ENCODE data around the gene POU2F1.

POU2F1 gene

DNA sequence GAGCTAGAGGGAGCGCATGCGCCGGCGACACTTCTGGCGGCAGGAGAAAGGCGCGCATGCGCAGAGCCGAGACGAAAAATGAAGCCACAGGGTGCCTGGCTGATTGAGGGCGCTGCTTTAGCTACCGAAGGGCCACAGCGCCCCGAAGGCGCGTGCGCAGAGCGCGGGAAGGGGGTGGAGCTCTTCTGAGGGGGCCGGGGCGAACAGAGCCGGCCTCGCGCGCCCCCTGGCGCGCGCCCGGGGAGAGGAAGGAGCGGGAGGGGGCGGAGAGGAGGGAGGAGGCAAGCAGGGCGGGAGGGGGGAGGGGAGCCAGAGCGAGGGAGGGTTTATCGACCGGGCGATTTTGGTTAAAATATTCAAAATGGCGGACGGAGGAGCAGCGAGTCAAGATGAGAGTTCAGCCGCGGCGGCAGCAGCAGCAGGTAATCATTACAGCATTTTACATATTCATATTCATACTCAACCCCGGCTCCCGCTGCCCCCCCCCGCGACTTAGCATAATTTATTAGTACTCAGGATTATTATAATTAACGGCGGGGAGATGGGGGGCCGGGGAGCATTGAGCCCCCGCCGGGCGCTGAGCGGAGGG lies at the start of gene POU2F1:
TSS of gene POU2F1 (plus strand) at position 350 of the 589 bp plus-strand sequence. CDS start at position 362, 12 bp downstream.
- peak; percentile 99 for DNase-seq (ENCODE audit: low read depth)

DNA sequence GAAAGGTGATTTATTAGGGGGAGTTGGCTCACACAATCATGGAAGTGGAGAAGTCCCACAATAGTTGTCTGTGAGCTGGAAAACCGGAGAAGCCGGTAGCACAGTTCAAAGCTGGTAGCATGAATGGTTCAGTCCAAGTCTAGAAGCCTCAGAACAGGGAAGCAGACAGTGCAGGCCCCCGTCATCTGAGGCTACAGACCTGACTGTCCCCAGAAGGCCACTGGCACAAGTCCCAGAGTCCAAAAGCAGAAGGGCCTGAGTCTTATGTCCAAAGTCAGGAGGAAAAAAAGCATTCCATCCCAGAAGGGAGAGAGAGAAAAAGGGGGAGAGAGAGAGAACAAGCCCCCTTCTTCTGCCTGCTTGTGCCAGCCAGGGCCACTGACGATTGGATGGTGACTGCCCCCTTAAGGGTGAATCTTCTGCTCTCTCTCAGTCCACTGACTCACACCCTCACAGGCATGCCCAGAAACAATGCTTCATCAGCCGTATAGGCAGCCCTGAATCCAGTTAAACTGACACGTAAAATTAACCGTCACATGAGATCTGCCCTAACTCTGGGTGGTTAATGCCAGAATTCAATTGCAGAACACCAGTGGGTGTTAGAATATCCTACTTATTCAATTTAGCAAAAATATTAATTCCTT lies 49.3 kb upstream of the POU2F1 start:
- DNase-seq (ENCODE audit: low read depth) = no peak

DNA sequence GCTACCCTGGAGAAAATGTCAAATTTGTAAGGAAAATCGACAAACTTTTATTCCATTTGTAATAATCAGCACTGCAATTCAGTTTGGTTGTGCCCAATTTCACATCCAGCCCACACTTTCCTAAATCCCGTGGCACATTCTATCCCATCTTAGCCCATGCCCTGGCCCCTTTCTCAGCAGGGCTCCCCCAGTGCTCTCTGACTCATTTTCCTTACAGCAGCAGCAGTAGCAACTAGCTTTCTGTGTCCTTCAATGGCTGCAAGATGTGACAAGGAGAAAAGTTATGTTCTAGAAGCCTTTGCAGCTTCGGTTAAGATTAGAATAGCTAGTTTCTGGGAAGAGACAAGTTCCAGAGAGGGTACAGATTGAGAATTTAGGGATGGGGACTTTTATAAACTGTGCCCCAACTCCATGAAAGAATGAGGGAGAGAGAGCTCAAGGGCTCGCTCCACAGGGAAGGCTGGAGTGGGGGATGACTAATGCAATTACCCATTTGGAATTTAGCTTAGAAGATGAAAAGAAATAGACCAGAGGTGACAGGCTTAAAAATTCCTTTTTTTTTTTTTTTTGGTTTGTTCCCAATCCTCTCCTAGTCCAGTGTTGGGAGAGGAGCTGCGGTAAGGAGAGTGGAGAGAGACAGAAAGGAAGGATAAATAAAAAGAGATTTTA lies 47.0 kb upstream of the POU2F1 start:
- DNase-seq (ENCODE audit: low read depth) = no peak

DNA sequence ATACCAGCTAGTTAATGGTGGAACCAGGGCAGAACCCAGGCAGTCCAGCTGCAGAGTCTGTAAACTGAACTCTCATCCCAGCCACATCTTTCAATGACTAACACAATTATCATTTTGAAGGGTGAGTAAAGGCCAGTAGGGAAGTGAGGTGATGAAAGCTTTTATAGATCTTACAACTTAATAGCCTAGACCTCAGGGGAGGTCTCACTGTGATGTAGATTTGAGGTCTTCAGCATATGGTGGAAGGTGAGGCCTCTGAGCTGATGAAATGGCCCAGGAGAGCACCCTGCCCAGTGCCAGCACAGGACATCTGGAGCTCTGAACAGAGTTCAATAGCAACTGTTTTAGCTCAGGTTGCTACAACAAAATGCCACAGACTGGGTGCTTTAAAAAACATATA lies 44.8 kb upstream of the POU2F1 start:
- DNase-seq (ENCODE audit: low read depth) = no peak

DNA sequence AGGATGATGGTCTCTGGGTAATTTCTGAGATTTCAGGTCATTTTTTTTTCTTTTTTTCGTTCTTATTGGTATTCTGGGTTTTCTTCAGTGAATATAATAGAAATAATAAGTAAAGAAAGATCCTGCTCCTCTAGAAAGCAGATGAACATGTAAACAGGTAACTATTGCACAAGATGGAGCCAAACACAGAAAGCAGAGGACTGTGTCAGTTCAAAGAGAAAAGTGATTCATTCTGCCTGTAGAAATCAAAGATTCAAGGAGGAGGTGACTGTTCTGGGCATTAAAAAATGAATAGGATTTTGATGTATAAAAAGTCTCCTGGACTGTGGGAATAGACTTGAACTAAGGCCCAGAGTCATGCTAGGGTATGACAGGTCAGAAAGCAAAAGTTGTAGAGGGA lies 41.9 kb upstream of the POU2F1 start:
- no peak for DNase-seq (ENCODE audit: low read depth)

DNA sequence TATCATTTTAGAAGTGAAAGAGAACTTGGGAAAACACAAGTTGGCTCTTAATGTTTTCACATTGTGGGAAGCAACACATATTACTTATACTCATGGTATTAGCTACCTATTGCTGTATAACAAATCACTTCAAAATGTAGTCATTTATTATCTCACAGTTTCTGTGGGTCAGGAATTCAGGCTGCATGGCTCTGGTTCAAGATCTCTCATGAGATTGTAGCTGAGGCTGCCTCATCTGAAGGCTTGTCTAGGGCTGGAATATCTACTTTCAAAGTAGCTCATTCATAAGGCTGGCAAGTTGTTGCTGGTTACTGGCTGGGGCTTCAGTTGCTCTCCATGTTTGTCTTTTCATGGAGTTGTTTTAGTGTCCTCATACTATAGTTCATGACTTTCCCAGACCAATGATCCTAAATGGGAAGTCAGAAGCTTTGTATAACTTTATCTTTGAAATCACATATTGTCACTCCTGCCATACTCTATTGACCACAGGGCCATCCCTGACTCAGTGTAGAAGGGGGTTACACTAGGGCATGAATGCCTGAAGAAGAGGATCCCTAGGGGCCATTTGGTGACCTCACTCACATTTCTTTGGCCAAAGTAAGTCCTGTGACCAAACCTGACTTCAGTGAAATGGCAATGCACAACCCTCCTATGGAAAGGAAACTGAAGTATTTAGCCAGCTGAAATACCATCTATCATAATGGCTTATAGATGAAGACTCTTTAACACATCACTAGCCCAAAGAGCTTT lies 37.9 kb upstream of the POU2F1 start:
- no peak for DNase-seq (ENCODE audit: low read depth)

DNA sequence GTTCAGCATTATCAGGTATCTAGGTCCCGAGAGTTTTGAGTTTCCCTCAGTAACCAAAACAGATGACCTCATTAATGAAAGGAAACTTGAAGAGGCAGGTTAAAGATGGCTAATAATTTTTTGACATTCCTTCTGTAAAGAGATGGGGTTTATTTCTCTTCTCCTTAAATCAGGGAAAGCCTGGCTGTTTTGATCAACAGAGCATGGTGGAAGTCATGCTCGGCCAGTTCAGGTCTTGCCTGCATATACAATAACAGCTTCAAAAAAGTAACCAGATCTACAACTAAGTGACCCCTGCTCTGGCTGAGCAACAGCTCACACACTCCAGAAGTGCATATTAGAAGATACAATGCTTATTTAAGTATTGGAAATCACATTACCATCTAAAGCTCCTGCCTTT lies 36.6 kb upstream of the POU2F1 start:
- no peak for DNase-seq (ENCODE audit: low read depth)

DNA sequence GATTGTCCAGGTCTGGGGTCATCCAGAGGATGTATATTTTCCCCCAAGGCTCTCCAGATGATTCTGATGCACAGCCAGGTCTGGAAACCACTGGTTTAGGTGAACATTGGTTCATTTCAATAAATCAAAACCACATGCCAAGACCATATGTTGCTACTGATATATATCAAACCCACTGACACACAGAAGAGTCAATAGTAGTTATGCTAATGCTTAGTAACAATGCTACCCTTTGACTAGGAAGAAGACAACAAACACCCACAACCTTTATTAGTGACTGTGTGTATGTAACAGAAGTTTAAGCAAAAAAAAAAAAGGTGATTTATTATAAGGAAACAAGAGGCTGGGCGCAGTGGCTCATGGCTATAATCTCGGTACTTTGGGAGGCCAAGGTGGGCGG lies 35.6 kb upstream of the POU2F1 start:
- DNase-seq (ENCODE audit: low read depth) = no peak

DNA sequence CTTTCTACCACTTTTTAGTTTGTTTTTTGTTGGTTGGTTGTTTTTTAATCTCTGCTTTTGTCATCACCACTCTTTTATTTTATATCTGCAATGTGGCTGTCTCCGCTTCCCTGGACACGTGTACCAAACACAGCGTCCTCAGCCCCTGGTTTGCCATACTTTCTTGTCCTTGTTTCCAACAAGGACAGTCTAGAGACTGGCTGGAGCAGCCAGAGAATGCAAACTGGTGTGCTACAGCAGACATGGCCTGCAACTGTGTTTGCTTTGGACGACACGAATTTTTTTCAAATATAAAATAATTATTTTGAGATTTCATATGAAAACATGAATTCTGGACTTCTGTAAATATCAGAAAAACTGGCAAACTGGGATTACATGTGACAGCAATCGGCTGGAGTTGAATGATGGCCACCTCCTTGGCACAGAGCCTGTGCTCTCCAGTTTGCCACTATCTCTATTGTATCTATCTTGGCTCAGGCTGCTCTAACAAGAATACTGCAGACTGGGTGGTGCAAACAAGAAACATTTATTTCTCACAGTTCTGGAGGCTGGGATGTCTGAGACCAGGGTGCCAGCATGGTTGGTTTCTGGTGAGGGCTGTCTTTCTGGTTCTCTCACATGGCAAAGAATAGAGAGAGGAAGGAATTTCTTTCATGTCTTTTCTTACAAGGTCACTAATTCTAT lies 34.6 kb upstream of the POU2F1 start:
- no peak for DNase-seq (ENCODE audit: low read depth)

DNA sequence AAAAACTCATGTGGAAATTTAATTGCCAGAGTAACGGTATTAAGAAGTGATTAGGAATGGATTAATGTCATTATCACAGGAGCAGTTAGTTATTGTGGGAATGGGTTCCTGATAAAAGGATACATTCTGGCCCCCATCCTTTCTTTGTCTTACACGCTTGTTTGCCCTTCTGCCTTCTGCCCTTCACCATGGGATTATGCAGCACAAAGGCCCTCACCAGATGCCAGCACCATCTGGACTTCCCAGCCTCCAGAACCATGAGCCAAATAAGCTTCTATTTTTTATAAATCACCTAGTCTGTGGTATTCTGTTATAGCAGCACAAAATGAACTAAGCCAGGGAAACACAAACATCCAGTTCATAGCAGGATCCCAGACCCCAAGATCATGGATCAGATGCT lies 33.9 kb upstream of the POU2F1 start:
- DNase-seq (ENCODE audit: low read depth) = no peak

DNA sequence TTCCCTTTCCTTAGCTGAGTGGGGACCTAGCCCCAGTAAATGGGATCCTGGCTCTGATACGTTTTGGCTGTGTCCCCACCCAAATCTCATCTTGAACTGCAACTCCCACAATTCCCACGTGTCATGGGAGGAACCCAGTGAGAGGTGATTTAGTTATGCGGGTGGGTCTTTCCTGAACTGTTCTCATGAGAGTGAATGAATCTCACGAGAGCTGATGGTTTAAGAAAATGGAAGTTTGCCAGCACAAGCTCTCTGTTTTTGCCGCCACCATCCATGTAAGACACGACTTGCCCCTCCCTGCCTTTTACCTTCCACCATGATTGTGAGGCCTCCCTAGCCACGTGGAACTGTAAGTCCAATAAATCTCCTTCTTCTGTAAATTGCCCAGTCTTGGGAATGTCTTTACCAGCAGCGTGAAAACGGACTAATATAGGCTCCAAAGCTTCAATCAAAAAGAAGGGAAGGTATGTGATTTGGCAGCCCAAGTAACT lies 29.9 kb upstream of the POU2F1 start:
- no peak for DNase-seq (ENCODE audit: low read depth)

DNA sequence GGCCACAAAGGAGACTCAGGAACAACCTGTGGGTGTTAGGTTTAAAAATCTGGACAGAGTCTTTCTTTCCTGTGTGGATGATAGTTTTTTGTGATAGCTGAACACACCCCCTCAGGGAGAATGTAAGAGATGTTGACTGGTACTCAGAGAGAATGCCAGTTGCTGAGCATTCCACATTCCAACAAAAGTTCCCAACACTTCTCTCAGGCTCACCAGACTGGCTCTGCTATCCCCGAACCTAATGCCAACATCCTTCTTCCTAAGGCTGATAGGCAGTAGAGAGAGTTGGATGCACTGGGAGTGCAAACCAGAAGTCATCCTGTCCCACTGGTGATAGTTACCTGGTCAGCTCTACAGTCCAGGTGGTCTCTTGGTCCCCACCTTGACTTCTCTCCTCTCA lies 28.7 kb upstream of the POU2F1 start:
- DNase-seq (ENCODE audit: low read depth) = no peak

DNA sequence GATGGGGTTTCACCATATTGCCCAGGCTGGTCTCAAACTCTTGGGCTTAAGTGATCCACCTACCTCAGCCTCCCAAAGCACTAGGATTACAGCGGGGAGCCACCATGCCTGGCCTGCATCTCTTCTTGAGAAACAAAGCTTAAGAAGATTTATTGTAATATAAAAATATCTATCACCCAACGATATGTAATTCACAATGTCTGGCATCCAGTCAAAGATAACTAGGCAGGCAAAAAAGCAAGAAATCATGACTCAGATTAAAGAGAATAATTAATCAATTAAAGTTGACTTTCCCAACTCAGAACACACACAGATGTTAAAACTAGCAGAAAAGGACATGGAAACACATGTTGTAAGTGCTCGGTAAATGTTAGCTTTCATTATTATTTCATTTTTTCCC lies 26.5 kb upstream of the POU2F1 start:
- no peak for DNase-seq (ENCODE audit: low read depth)

DNA sequence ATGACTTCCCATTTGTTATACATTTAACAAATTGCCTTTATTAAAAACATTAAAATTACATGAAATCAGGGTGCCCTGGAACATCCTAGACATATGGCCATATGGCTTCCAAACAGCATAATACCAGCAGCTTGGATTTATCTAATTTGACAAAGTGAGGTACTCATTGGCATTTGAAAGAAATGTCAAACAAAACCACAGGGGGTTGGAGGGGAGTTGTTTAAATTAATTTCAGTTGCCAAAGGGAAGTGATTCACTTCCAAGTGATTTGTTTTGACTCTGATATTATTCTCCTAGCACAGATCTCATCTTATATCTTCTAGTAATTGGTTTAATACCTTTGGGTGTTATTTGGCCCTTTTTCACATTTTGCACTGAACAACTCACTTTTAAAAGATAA lies 24.5 kb upstream of the POU2F1 start:
- DNase-seq (ENCODE audit: low read depth) = no peak

DNA sequence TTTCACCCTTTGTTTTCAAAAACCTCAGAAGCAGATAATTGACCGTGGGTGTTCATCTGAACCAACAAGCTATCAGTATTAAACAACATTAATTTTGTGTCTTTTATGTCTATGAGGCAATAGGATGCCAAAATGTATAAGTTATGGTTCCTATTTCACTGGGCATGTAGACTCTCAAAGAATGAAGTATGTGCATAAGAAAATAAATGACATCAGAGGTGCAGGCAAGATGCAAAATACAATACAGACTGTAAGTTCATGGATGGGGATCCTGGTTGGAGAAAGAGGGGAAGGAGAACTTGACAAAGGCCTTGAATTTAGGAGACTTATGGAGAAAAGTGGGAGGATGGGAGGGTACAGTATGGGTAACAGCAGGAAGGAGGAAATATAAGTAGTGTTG lies 23.4 kb upstream of the POU2F1 start:
- DNase-seq (ENCODE audit: low read depth) = no peak

DNA sequence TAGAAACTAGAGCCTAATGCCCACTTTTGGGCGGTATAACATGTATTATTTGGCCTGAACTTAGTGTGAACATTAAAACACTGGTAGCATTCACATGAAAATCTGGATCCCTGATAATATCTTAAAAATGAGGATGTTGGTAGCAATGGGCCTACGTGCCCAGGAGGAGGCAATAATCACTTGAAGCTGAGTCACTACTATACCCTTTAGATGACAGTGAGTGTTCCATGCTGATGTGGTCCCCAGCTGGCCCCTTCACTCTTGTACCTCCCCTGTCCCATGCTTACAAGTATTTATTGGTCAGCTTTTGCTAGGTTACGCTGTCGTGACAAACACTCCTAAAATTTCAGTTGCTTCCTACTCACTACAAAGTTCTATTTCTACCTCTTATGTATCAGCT lies 23.0 kb upstream of the POU2F1 start:
- no peak for DNase-seq (ENCODE audit: low read depth)

DNA sequence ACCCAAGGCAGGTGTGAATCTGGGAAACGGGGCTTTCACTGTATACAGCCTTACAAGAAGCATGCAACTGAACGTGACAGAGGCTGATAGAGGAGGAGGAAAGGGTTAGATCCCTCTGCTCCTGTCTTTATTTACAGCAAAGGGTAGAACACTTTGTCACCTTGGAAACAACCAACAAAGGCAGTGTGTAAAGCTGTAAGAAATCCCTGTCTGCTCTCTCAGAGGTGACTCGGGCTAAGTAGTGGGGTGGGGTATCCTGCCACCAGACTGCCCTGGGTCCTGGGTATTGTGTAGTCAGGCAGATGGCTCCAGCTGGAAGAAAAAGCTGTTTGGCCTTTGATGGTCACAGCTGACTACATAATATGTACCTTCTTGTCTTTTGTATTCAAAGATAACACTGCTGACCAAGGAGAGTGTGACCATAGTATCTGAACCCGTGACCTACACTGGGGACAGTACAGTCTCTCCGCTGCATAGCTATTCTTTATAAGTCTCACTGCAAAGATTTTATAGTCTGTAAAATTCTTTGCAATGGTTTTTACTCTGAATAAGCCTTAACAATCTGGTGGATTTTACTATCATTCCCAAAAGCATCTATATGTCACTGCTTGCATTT lies 22.1 kb upstream of the POU2F1 start:
- no peak for DNase-seq (ENCODE audit: low read depth)

DNA sequence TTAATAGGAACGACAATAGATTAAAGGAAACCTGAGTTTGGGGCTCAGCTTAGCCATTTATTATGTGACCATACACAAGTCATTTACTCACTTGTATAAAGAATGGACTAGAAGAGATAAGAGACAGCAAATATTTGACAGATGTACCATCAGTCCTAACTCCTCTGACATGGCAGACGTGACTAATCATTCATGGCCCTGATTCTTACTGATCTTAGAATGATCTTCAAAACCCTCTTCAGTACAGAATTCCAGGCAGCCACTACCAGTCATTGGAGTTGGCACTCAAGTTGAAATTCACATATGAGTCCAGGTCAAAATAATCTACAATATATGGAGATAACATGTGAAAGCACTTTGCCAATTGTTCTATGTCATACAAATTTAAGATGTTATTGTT lies 21.0 kb upstream of the POU2F1 start:
- no peak for DNase-seq (ENCODE audit: low read depth)

DNA sequence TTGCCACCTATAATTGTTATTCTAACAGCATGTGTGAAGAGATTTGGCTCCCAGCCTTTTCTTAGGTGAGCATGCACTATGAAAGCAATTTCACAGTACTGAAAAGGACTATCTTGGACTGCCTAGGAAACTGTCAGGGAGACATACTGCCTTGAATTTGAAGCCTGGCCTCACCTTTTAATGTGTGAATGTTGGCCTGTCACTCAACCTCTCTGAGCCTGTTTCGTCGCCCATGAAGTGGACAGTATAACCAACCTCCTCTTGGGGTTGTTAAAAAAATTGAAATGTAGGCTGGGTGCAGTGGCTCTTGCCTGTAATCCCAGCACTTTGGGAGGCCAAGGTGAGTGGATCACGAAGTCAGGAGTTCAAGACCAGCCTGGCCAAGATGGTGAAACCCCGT lies 20.4 kb upstream of the POU2F1 start:
- DNase-seq (ENCODE audit: low read depth) = no peak

DNA sequence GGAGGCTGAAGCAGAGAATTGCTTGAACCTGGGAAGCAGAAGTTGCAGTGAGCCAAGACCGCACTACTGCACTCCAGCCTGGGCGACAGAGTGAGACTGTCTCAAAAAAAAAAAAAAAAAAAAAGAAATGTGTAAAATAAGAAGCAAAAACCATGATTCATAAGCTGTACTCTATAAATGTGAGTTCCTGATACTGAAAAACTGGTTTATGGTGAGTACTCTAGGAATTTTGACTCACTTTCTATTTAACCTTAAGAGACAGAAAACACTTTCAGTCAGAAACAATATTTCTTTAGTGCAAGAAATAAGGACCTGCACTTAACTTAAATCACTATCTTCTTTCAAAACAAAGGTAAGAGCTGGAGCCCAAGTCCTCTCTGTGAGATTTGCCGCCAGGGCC lies 19.9 kb upstream of the POU2F1 start:
- DNase-seq (ENCODE audit: low read depth) = no peak

DNA sequence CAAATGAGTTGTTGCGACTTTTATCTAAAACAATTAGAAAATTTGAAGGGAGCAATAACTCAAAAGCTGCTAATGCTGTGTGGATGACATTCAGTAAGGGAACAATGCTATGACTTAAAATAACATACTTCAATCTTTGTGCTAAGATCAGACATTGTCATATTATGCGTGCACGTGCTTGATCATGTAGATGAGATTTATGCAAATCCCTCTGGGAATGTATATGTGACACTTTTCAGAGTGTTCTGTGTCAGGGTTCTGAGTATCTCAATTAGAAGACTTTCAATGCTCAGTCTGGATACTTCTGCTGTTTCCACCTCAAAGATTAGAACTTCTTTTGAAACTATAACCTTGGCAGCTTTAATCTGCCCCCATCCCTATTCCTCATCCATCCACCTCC lies 18.6 kb upstream of the POU2F1 start:
- DNase-seq (ENCODE audit: low read depth) = no peak
